Keratinocyte (primary cell): Measurements from ENCODE around the gene UMODL1. TPM values are rescaled to one million over a fixed set of nuclear protein-coding genes. Genes with fewer than 3 reads are reported as not detected.

Experiments used
- DNase-seq: peaks from one replicate; pipeline ENCODE4 v3.0.0-alpha.2; 2011; ENCODE audit warnings: low read depth, missing footprints, low spot score
- FAIRE-seq: peaks from 2 replicates; lab custom pipeline; 2011; peaks lifted over from hg19 to GRCh38; lab: Jason Lieb, UNC
- H2AFZ ChIP-seq: 2 replicates; pipeline ENCODE4 v1.6.0; 2012; ENCODE audit warnings: low read length, control low read depth, inconsistent platforms; ENCODE audit not compliant: control insufficient read depth
- H3K27ac ChIP-seq: 2 replicates; pipeline ENCODE4 v1.5.1; 2011; ENCODE audit warnings: low read length; ENCODE audit not compliant: control insufficient read depth, insufficient read depth
- H3K27me3 ChIP-seq: 3 replicates; pipeline ENCODE4 v1.6.0; 2011; ENCODE audit warnings: low read length; ENCODE audit not compliant: control insufficient read depth, insufficient read depth; ENCODE audit errors: extremely low read depth
- H3K36me3 ChIP-seq, 2 experiments: 2 replicates in 1 of 2; 3 replicates in 1 of 2; pipeline ENCODE4 v1.5.1; 2011; ENCODE audit warnings: low read length in 2 of 2, mild to moderate bottlenecking in 1 of 2; ENCODE audit not compliant: control insufficient read depth in 2 of 2, insufficient read depth in 2 of 2; ENCODE audit errors: extremely low read depth in 1 of 2
- H3K4me1 ChIP-seq: 3 replicates; pipeline ENCODE4 v1.5.1; 2011; ENCODE audit warnings: low read length; ENCODE audit not compliant: control insufficient read depth, insufficient read depth; ENCODE audit errors: extremely low read depth
- H3K4me2 ChIP-seq: 3 replicates; pipeline ENCODE4 v1.6.0; 2011; ENCODE audit warnings: low read depth, low read length; ENCODE audit not compliant: control insufficient read depth, insufficient read depth; ENCODE audit errors: extremely low read depth
- H3K4me3 ChIP-seq, 3 experiments: fragments of 200-600 bp in 1 of 3; sonication (generic) in 1 of 3; 2 replicates in 2 of 3; 3 replicates in 1 of 3; pipeline ENCODE4 v1.5.1; 2011 to 2016; ENCODE audit warnings: low read length in 3 of 3, mild to moderate bottlenecking in 3 of 3, control low read depth in 2 of 3, inconsistent platforms in 1 of 3, low read depth in 1 of 3, mixed read lengths in 1 of 3, mixed run types in 1 of 3, moderate library complexity in 1 of 3; ENCODE audit not compliant: control insufficient read depth in 2 of 3, insufficient read depth in 2 of 3; ENCODE audit errors: extremely low read depth in 1 of 3
- H3K79me2 ChIP-seq: 2 replicates; pipeline ENCODE4 v1.6.0; 2012; ENCODE audit warnings: low read length; ENCODE audit not compliant: control insufficient read depth, insufficient read depth
- H3K9ac ChIP-seq: 3 replicates; pipeline ENCODE4 v1.6.0; 2011; ENCODE audit warnings: low read length; ENCODE audit not compliant: control insufficient read depth, insufficient read depth; ENCODE audit errors: extremely low read depth
- H3K9me1 ChIP-seq: 3 replicates; pipeline ENCODE4 v1.6.0; 2011; ENCODE audit warnings: low read length; ENCODE audit not compliant: control insufficient read depth, insufficient read depth; ENCODE audit errors: extremely low read depth
- H3K9me3 ChIP-seq: 2 replicates; pipeline ENCODE4 v1.5.1; 2012; ENCODE audit warnings: low read depth, low read length; ENCODE audit not compliant: control insufficient read depth
- H4K20me1 ChIP-seq: 3 replicates; pipeline ENCODE4 v1.6.0; 2011; ENCODE audit warnings: low read length; ENCODE audit not compliant: control insufficient read depth, insufficient read depth; ENCODE audit errors: extremely low read depth
- CTCF ChIP-seq, 3 experiments: IDR thresholded peaks in 1 of 3; conservative IDR thresholded peaks in 1 of 3; optimal IDR thresholded peaks in 1 of 3; 2 replicates in 2 of 3; 3 replicates in 1 of 3; pipeline versions ENCODE3 to v1.5.1; 2011; ENCODE audit warnings: low read length in 3 of 3, mild to moderate bottlenecking in 3 of 3, moderate library complexity in 2 of 3, control low read depth in 1 of 3, inconsistent platforms in 1 of 3; ENCODE audit not compliant: insufficient read depth in 2 of 3; ENCODE audit errors: extremely low read depth in 1 of 3
- EZH2 ChIP-seq: IDR thresholded peaks from one replicate; pipeline ENCODE4 v1.6.1; 2012; ENCODE audit warnings: inconsistent platforms, mild to moderate bottlenecking, low read length, moderate library complexity
- dilution Hi-C: fragments of 300-500 bp; cut with MboI; formaldehyde crosslinking; loops from one replicate; pipeline ENCODE4 v1.7.0; 2020; ENCODE audit warnings: low sequenced_read_pairs; ENCODE audit not compliant: extremely low pct_ligation_motif_present
- polyA plus RNA-seq, 5 experiments: library from polyadenylated mRNA; depleted of rRNA in 3 of 5; stranded (reverse) in 3 of 5; stranded (forward) in 1 of 5; unstranded in 1 of 5; fragments of >200 nt; gene quantifications; 1 replicate in 1 of 5; 2 replicates in 3 of 5; 3 replicates in 1 of 5; pipeline versions ENCODE4 v1.2.1 to v1.2.3, GENCODE V29; 2011 to 2012; ENCODE audit warnings: missing spikeins in 2 of 5, low read depth in 1 of 5, low replicate concordance in 1 of 5

UMODL1 gene
- polyA plus RNA-seq, 1 donor (not counting 4 experiments of a cell fraction or from before 2014, with no cell fraction given): 0.03 TPM

GRCh38 chr21:42164064-42164789, 93.1 kb downstream of the UMODL1 start:
- peak; percentile 62 for FAIRE-seq

DNA sequence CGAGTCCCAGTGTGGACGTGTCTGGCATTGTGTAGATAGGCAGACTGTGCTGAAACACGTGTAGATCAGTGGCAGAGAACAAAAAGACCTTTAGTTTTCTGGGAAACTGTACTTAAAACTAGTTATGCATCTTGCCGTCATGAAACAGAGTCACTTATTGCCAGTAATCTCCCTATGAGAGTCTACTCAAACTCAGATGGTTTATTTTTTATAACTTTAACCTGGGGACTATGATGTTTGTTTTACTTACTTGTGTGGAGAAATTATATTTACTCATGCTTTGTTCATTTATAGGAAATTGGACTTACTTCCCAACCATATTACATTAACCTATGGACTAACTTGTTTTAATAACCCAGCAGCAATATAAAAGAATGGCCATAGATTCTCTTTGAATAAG, 93.7 kb downstream of the UMODL1 start:
- H3K4me3 ChIP-seq: no peak overlapping the region
- no peaks in the 10 kb centered on the region for H3K79me2 ChIP-seq
- no peak overlapping the region for H3K4me2 ChIP-seq
- no peak overlapping the region for H3K9ac ChIP-seq
- no peaks in the 10 kb centered on the region for H3K9me3 ChIP-seq
- no peak for FAIRE-seq
- no peak overlapping the region for H2AFZ ChIP-seq
- dilution Hi-C loops: no loop called here
- H3K36me3 ChIP-seq: no peaks in the 10 kb centered on the region
- peaks cover 3% of the 10 kb centered on the region for H3K4me1 ChIP-seq
- no peak for DNase-seq
- H3K27ac ChIP-seq: no peak overlapping the region
- H3K9me1 ChIP-seq: no peaks in the 10 kb centered on the region
- no peaks in the 10 kb centered on the region for H3K27me3 ChIP-seq
- TF ChIP-seq EZH2 (no peak), CTCF (optimal IDR thresholded peaks at IDR 0.05 in 1 of 3, IDR thresholded peaks at IDR 0.05 in 1 of 3, conservative IDR thresholded peaks at IDR 0.05 in 1 of 3; ENCODE audit: extremely low read depth in 1 of 3, insufficient read depth in 2 of 3, low read length in 3 of 3) (no peak)
- H4K20me1 ChIP-seq: no peaks in the 10 kb centered on the region

More at GRCh38 chr21:42164064-42164789, 93.1 kb downstream of the UMODL1 start:
- Histone ChIP-seq H3K79me2 (no peaks in the 10 kb centered on the region), H3K4me3 (no peak overlapping the region), H3K4me1 (no peaks in the 10 kb centered on the region), H3K9me3 (no peaks in the 10 kb centered on the region), H3K9ac (no peak overlapping the region), H4K20me1 (no peaks in the 10 kb centered on the region), H3K9me1 (no peaks in the 10 kb centered on the region), H2AFZ (no peak overlapping the region), H3K27me3 (peaks cover 3% of the 10 kb centered on the region), H3K27ac (no peak overlapping the region), H3K36me3 (no peaks in the 10 kb centered on the region), H3K4me2 (no peak overlapping the region)
- TF ChIP-seq CTCF (optimal IDR thresholded peaks at IDR 0.05 in 1 of 3, IDR thresholded peaks at IDR 0.05 in 1 of 3, conservative IDR thresholded peaks at IDR 0.05 in 1 of 3; ENCODE audit: extremely low read depth in 1 of 3, insufficient read depth in 2 of 3, low read length in 3 of 3) (peak; percentile 63 to 77 (median 69)), EZH2 (no peak)
- dilution Hi-C loops: no loop called here
- DNase-seq: no peak
